Subcutaneous adipose tissue (tissue), 4 donors: ENCODE data around the gene NEK7. TPM values are rescaled to one million over a fixed set of nuclear protein-coding genes. Genes with fewer than 3 reads are reported as not detected.

ENCODE experiments used
- total RNA-seq, 4 donors: library from RNA; depleted of rRNA; stranded (reverse); fragments of >200 nt; gene quantifications; one replicate each; pipeline ENCODE4 v1.1.0, GENCODE V29; 2016
- TF ChIP-seq, protein P1 (sequence below): fragments of 450-650 bp; IDR thresholded peaks from one replicate; pipeline ENCODE4 v1.5.1; 2016; ENCODE audit warnings: low read depth, mild to moderate bottlenecking, control low read depth, antibody characterized with exemption, moderate library complexity

NEK7 gene
- total RNA-seq, 4 donors from 2014 or later, result 112 to 246 (median 161) TPM

DNA sequence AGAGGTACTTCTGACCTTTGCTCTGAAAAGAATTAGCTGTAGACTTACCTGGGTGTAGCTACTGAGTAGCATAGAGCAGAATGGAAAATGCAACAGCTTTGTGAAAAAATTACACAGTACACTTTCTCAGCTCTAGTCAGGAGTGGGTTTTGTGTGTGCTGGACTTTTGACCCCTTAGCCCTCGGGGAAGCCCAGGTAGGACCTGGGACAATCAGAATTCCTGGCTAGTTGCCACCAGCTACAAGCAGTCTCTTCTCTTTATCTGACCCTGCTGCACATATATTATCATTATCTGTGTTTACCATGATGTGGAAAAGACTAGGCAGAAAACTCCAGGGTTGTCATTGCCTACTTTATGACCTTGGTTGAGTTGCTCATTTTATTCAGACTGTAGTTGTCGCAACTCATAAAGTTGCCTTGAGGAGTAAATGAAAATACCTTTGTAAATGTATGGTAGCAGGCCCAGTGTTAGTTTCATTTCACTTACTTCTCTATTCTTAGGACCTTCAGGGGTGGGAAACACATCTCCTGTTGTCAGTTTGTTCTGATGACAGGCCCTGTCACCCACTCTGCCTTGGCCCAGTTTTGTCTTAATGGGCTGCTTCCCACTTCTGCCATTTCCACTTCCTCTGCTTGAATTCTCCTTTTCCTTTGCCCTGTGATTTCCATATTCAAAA, 5.4 kb downstream of the NEK7 start:
- TF ChIP-seq, protein P1, sequence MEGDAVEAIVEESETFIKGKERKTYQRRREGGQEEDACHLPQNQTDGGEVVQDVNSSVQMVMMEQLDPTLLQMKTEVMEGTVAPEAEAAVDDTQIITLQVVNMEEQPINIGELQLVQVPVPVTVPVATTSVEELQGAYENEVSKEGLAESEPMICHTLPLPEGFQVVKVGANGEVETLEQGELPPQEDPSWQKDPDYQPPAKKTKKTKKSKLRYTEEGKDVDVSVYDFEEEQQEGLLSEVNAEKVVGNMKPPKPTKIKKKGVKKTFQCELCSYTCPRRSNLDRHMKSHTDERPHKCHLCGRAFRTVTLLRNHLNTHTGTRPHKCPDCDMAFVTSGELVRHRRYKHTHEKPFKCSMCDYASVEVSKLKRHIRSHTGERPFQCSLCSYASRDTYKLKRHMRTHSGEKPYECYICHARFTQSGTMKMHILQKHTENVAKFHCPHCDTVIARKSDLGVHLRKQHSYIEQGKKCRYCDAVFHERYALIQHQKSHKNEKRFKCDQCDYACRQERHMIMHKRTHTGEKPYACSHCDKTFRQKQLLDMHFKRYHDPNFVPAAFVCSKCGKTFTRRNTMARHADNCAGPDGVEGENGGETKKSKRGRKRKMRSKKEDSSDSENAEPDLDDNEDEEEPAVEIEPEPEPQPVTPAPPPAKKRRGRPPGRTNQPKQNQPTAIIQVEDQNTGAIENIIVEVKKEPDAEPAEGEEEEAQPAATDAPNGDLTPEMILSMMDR, result no peak

DNA sequence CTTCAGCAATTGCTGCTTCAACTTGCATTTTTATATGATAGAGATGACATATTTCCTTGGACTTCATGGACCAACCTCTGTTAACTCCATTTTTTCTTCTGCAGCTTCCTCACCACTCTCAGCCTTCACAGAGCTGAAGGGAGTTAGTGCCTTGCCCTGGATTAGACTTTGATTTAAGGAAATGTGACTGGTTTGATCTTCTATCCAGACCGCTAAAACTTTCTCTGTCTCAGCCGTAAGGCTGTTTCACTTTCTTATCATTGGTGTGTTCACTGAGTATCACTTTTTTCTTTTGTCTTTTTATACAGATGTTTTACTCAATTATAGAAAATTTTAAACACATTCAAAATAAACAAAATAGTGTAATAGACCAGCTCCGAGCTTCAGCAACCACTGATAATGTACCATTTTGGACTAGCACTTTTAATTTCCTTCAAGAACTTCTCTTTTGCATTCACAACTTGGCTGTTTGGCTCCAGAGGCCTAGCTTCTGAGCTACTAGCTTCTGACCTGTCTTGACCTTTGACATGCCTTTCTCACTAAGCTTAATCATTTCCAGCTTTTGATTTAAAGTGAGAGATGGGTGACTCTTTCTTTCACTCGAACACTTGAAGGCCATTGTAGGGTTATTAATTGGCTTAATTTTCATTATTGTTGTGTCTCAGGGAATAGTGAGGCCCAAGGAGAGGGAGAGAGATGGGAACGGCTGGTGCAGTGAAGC, 9.3 kb downstream of the NEK7 start:
- TF ChIP-seq, protein P1, result no peak

DNA sequence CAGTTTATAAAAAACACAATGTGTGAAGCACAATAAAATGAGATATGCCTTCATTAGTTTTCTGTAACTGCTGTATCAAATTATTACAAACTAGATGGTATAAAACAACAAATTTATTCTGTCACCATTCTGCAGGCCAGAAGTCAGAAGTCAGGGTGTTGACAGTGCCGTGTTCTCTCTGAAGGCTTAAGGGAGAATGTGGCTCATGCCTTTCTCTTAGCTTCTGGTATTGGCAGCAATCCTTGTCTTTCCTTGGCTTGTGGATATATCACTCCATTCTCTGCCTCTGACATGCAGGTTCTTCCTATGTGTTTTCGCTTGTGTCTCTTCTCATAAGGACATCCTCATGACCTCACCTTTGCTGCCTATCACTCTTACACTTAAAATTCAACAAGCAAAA, 10.1 kb downstream of the NEK7 start:
- TF ChIP-seq, protein P1, result no peak

DNA sequence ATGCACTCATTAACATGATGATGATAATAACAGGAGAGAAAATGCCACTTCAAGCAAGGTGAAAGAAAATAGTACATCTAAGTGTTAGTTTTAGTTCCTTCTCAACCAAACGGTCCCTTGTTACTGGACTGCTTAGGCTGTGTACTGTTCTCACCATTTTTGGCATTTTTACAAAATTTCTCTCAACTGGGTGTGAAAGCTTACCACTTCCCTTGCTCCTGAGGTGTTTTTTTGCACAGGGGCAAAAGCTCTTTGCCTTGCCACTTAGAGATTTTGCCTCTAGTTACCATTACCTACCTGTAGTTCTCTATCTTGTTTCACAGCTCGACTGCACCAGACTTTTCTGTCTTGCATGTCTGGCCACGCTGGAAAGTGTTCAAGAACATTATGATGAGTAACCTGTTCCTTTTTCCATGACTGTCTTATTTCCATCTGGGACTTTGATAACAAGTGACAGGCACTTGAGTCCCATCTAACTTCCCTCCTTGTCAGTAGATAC, 10.7 kb downstream of the NEK7 start:
- TF ChIP-seq, protein P1, result no peak

DNA sequence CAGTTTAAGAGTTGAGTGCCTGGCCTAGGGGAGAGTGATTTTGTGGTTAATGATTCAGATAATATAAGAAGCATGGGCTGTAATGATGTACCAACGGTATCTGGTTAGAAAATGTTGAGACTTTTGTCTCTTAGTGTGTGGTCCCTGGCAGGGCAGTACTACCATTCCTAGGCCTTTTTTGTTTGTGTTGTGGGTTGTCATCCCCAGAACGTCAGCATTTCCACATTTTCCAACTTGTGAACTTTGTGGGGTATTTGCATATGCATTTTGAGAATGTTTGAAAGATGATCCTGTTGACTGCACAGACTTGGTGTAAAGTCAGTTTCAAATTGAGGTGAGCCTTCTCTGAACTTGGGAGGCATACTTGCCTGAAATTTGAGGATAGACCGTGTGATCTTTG, 11.4 kb downstream of the NEK7 start:
- TF ChIP-seq, protein P1, result no peak

DNA sequence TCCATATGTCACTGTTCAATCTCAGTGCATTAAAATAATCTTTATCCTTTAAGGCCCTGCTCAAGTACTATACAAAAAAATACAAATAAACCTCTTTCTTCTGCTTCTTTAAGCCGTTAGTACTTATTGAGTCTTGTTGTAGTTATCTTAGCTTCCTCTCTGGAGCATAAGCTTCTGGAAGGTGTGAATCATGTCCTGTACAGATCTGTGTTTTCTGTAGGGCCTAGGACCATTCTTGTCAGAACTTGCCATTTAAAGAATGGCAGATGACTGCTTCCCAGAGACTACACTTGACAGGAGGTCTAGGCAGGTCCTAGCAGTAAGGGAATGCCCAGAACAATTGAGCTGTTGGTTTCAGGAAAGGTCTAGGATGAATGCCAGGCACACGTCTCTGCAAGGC, 12.9 kb downstream of the NEK7 start:
- TF ChIP-seq, protein P1, result no peak
